Neural cell (in vitro differentiated cells): Measurements from ENCODE around the gene NDST3.

Source experiments
- EZH2 ChIP-seq: fragments of 200-600, 300-800 bp; shearing (Covaris generic), sonication (generic); IDR thresholded peaks from 2 replicates; pipeline ENCODE4 v1.6.1; 2014; ENCODE audit warnings: antibody characterized with exemption, low read length, borderline replicate concordance, mild to moderate bottlenecking; ENCODE audit not compliant: insufficient read depth, poor library complexity, severe bottlenecking
- POLR2AphosphoS5 ChIP-seq: IDR thresholded peaks from 2 replicates; pipeline ENCODE4 v1.6.1; 2012
- RAD21 ChIP-seq: fragments of 450-650 bp; conservative IDR thresholded peaks from 2 replicates; pipeline ENCODE4 v1.6.1; 2014; ENCODE audit warnings: antibody characterized with exemption, mild to moderate bottlenecking, moderate library complexity
- TF ChIP-seq, protein P1 (sequence below): fragments of 450-650 bp; IDR thresholded peaks from 2 replicates; pipeline ENCODE4 v1.5.1; 2014; ENCODE audit warnings: antibody characterized with exemption, mild to moderate bottlenecking, moderate library complexity; ENCODE audit not compliant: poor library complexity, severe bottlenecking

DNA sequence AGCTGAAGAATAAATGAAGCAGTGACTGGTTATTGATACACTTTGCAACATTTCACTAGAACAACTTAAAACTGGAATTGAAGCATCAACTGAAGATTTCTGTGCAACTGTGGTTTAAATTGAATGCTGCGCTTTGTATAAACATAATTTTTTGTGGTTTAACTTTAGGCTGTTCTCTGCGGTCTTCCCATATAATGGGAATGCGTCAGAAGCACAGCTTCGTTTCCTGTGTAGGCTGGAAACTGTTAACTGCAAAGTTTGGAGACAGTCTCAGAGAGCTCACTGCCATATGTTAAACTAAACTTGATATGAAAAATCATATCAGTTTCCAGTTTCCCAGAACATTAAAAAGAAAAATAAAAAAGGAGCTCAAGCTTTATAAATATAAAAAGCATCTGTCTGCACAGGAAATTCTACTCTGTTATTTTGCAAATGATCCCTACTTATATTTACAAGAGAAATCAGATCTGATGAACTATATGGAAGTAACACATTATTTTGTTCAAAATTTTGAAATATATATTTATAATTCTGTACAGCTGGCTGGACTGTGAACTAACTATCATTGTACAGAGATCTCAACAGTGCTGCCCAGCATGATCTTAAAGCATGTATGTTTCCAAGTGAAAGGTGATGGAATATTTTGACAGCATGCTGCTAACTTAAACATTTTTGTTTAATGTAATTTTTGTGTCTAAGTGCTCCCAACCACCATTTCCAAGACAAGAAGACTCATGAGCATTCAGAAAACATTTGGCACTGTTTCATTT lies 139.9 kb downstream of the NDST3 start:
- TF ChIP-seq RAD21 (no peak), EZH2 (no peak), POLR2AphosphoS5 (no peak)
- TF ChIP-seq, protein P1, sequence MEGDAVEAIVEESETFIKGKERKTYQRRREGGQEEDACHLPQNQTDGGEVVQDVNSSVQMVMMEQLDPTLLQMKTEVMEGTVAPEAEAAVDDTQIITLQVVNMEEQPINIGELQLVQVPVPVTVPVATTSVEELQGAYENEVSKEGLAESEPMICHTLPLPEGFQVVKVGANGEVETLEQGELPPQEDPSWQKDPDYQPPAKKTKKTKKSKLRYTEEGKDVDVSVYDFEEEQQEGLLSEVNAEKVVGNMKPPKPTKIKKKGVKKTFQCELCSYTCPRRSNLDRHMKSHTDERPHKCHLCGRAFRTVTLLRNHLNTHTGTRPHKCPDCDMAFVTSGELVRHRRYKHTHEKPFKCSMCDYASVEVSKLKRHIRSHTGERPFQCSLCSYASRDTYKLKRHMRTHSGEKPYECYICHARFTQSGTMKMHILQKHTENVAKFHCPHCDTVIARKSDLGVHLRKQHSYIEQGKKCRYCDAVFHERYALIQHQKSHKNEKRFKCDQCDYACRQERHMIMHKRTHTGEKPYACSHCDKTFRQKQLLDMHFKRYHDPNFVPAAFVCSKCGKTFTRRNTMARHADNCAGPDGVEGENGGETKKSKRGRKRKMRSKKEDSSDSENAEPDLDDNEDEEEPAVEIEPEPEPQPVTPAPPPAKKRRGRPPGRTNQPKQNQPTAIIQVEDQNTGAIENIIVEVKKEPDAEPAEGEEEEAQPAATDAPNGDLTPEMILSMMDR: no peak
